Keratinocyte (primary cell): ENCODE results near the gene DLL3. TPM values are rescaled to one million over a fixed set of nuclear protein-coding genes. Genes with fewer than 3 reads are reported as not detected.
A peak's percentile ranks its signal among the peaks of the same experiment; 100 is the strongest.

Source experiments
- DNase-seq: peaks from one replicate; pipeline ENCODE4 v3.0.0-alpha.2; 2011; ENCODE audit warnings: low read depth, missing footprints, low spot score
- FAIRE-seq: peaks from 2 replicates; lab custom pipeline; 2011; peaks lifted over from hg19 to GRCh38; lab: Jason Lieb, UNC
- H2AFZ ChIP-seq: 2 replicates; pipeline ENCODE4 v1.6.0; 2012; ENCODE audit warnings: low read length, control low read depth, inconsistent platforms; ENCODE audit not compliant: control insufficient read depth
- H3K27ac ChIP-seq: 2 replicates; pipeline ENCODE4 v1.5.1; 2011; ENCODE audit warnings: low read length; ENCODE audit not compliant: control insufficient read depth, insufficient read depth
- H3K27me3 ChIP-seq: 3 replicates; pipeline ENCODE4 v1.6.0; 2011; ENCODE audit warnings: low read length; ENCODE audit not compliant: control insufficient read depth, insufficient read depth; ENCODE audit errors: extremely low read depth
- H3K36me3 ChIP-seq, 2 experiments: 2 replicates in 1 of 2; 3 replicates in 1 of 2; pipeline ENCODE4 v1.5.1; 2011; ENCODE audit warnings: low read length in 2 of 2, mild to moderate bottlenecking in 1 of 2; ENCODE audit not compliant: control insufficient read depth in 2 of 2, insufficient read depth in 2 of 2; ENCODE audit errors: extremely low read depth in 1 of 2
- H3K4me1 ChIP-seq: 3 replicates; pipeline ENCODE4 v1.5.1; 2011; ENCODE audit warnings: low read length; ENCODE audit not compliant: control insufficient read depth, insufficient read depth; ENCODE audit errors: extremely low read depth
- H3K4me2 ChIP-seq: 3 replicates; pipeline ENCODE4 v1.6.0; 2011; ENCODE audit warnings: low read depth, low read length; ENCODE audit not compliant: control insufficient read depth, insufficient read depth; ENCODE audit errors: extremely low read depth
- H3K4me3 ChIP-seq, 3 experiments: fragments of 200-600 bp in 1 of 3; sonication (generic) in 1 of 3; 2 replicates in 2 of 3; 3 replicates in 1 of 3; pipeline ENCODE4 v1.5.1; 2011 to 2016; ENCODE audit warnings: low read length in 3 of 3, mild to moderate bottlenecking in 3 of 3, control low read depth in 2 of 3, inconsistent platforms in 1 of 3, low read depth in 1 of 3, mixed read lengths in 1 of 3, mixed run types in 1 of 3, moderate library complexity in 1 of 3; ENCODE audit not compliant: control insufficient read depth in 2 of 3, insufficient read depth in 2 of 3; ENCODE audit errors: extremely low read depth in 1 of 3
- H3K79me2 ChIP-seq: 2 replicates; pipeline ENCODE4 v1.6.0; 2012; ENCODE audit warnings: low read length; ENCODE audit not compliant: control insufficient read depth, insufficient read depth
- H3K9ac ChIP-seq: 3 replicates; pipeline ENCODE4 v1.6.0; 2011; ENCODE audit warnings: low read length; ENCODE audit not compliant: control insufficient read depth, insufficient read depth; ENCODE audit errors: extremely low read depth
- H3K9me1 ChIP-seq: 3 replicates; pipeline ENCODE4 v1.6.0; 2011; ENCODE audit warnings: low read length; ENCODE audit not compliant: control insufficient read depth, insufficient read depth; ENCODE audit errors: extremely low read depth
- H3K9me3 ChIP-seq: 2 replicates; pipeline ENCODE4 v1.5.1; 2012; ENCODE audit warnings: low read depth, low read length; ENCODE audit not compliant: control insufficient read depth
- H4K20me1 ChIP-seq: 3 replicates; pipeline ENCODE4 v1.6.0; 2011; ENCODE audit warnings: low read length; ENCODE audit not compliant: control insufficient read depth, insufficient read depth; ENCODE audit errors: extremely low read depth
- EZH2 ChIP-seq: IDR thresholded peaks from one replicate; pipeline ENCODE4 v1.6.1; 2012; ENCODE audit warnings: inconsistent platforms, mild to moderate bottlenecking, low read length, moderate library complexity
- dilution Hi-C: fragments of 300-500 bp; cut with MboI; formaldehyde crosslinking; loops from one replicate; pipeline ENCODE4 v1.7.0; 2020; ENCODE audit warnings: low sequenced_read_pairs; ENCODE audit not compliant: extremely low pct_ligation_motif_present
- polyA plus RNA-seq, 5 experiments: library from polyadenylated mRNA; depleted of rRNA in 3 of 5; stranded (reverse) in 3 of 5; stranded (forward) in 1 of 5; unstranded in 1 of 5; fragments of >200 nt; gene quantifications; 1 replicate in 1 of 5; 2 replicates in 3 of 5; 3 replicates in 1 of 5; pipeline versions ENCODE4 v1.2.1 to v1.2.3, GENCODE V29; 2011 to 2012; ENCODE audit warnings: missing spikeins in 2 of 5, low read depth in 1 of 5, low replicate concordance in 1 of 5
- TF ChIP-seq, protein P1 (sequence below), 3 experiments: IDR thresholded peaks in 1 of 3; conservative IDR thresholded peaks in 1 of 3; optimal IDR thresholded peaks in 1 of 3; 2 replicates in 2 of 3; 3 replicates in 1 of 3; pipeline versions ENCODE3 to v1.5.1; 2011; ENCODE audit warnings: low read length in 3 of 3, mild to moderate bottlenecking in 3 of 3, moderate library complexity in 2 of 3, control low read depth in 1 of 3, inconsistent platforms in 1 of 3; ENCODE audit not compliant: insufficient read depth in 2 of 3; ENCODE audit errors: extremely low read depth in 1 of 3

DLL3 gene
- polyA plus RNA-seq, 1 donor (not counting 4 experiments of a cell fraction or from before 2014, with no cell fraction given), result 0.89 TPM

DNA sequence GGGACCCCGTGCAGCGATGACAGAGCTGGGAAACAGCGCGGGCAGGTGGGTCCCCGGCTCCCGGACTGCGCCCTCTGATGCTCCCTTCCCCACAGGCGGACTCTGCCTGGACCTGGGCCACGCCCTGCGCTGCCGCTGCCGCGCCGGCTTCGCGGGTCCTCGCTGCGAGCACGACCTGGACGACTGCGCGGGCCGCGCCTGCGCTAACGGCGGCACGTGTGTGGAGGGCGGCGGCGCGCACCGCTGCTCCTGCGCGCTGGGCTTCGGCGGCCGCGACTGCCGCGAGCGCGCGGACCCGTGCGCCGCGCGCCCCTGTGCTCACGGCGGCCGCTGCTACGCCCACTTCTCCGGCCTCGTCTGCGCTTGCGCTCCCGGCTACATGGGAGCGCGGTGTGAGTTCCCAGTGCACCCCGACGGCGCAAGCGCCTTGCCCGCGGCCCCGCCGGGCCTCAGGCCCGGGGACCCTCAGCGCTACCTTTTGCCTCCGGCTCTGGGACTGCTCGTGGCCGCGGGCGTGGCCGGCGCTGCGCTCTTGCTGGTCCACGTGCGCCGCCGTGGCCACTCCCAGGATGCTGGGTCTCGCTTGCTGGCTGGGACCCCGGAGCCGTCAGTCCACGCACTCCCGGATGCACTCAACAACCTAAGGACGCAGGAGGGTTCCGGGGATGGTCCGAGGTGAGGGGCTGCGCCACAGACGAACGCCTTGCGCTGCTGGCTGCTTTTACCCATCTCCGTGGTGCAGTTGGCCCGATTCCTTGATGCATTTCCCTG, 8.4 kb downstream of the DLL3 start:
- H3K4me2 ChIP-seq, result peak overlapping the region; percentile 68

DNA sequence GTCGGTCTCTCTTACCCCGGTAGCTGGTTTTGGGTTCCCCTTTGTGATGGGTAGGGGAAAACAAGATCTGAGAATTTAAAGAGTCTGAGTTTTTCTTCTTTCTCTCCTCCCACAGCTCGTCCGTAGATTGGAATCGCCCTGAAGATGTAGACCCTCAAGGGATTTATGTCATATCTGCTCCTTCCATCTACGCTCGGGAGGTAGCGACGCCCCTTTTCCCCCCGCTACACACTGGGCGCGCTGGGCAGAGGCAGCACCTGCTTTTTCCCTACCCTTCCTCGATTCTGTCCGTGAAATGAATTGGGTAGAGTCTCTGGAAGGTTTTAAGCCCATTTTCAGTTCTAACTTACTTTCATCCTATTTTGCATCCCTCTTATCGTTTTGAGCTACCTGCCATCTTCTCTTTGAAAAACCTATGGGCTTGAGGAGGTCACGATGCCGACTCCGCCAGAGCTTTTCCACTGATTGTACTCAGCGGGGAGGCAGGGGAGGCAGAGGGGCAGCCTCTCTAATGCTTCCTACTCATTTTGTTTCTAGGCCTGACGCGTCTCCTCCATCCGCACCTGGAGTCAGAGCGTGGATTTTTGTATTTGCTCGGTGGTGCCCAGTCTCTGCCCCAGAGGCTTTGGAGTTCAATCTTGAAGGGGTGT, 9.1 kb downstream of the DLL3 start:
- Histone ChIP-seq H3K4me3 (peak overlapping the region; percentile 37 to 68 (median 56)), H3K9ac (peak overlapping the region; percentile 47), H3K4me1 (peaks cover 3% of the 10 kb centered on the region), H3K27me3 (peaks cover 41% of the 10 kb centered on the region), H4K20me1 (no peaks in the 10 kb centered on the region), H3K4me2 (peak overlapping the region; percentile 68), H3K79me2 (no peaks in the 10 kb centered on the region), H3K36me3 (no peaks in the 10 kb centered on the region), H3K27ac (no peak overlapping the region), H3K9me1 (peaks cover 2% of the 10 kb centered on the region), H3K9me3 (no peaks in the 10 kb centered on the region), H2AFZ (peak overlapping the region; percentile 89)
- no peak for FAIRE-seq
- dilution Hi-C loops, result no loop called here
- TF ChIP-seq EZH2, result peak; percentile 17
- TF ChIP-seq, protein P1, sequence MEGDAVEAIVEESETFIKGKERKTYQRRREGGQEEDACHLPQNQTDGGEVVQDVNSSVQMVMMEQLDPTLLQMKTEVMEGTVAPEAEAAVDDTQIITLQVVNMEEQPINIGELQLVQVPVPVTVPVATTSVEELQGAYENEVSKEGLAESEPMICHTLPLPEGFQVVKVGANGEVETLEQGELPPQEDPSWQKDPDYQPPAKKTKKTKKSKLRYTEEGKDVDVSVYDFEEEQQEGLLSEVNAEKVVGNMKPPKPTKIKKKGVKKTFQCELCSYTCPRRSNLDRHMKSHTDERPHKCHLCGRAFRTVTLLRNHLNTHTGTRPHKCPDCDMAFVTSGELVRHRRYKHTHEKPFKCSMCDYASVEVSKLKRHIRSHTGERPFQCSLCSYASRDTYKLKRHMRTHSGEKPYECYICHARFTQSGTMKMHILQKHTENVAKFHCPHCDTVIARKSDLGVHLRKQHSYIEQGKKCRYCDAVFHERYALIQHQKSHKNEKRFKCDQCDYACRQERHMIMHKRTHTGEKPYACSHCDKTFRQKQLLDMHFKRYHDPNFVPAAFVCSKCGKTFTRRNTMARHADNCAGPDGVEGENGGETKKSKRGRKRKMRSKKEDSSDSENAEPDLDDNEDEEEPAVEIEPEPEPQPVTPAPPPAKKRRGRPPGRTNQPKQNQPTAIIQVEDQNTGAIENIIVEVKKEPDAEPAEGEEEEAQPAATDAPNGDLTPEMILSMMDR (optimal IDR thresholded peaks at IDR 0.05 in 1 of 3, IDR thresholded peaks at IDR 0.05 in 1 of 3, conservative IDR thresholded peaks at IDR 0.05 in 1 of 3; ENCODE audit: extremely low read depth in 1 of 3, insufficient read depth in 2 of 3, low read length in 3 of 3), result no peak
- no peak for DNase-seq

More for the DNA sequence above, 8.4 kb downstream of the DLL3 start:
- Histone ChIP-seq H3K9me3 (no peaks in the 10 kb centered on the region), H3K9me1 (peaks cover 2% of the 10 kb centered on the region), H3K9ac (peak overlapping the region; percentile 47), H3K4me3 (peak overlapping the region; percentile 37 to 68 (median 56)), H2AFZ (peak overlapping the region; percentile 89), H4K20me1 (no peaks in the 10 kb centered on the region), H3K27me3 (peaks cover 38% of the 10 kb centered on the region), H3K27ac (no peak overlapping the region), H3K79me2 (no peaks in the 10 kb centered on the region), H3K4me1 (peaks cover 3% of the 10 kb centered on the region), H3K36me3 (no peaks in the 10 kb centered on the region)
- dilution Hi-C loops, result no loop called here
- FAIRE-seq (no peak), DNase-seq (no peak)
- TF ChIP-seq, protein P1 (optimal IDR thresholded peaks at IDR 0.05 in 1 of 3, IDR thresholded peaks at IDR 0.05 in 1 of 3, conservative IDR thresholded peaks at IDR 0.05 in 1 of 3; ENCODE audit: extremely low read depth in 1 of 3, insufficient read depth in 2 of 3, low read length in 3 of 3), result no peak
- TF ChIP-seq EZH2, result peak; percentile 51
